NCI-H187 (cell line): Measurements from ENCODE around the gene CLK4.

ENCODE experiments used
- DNase-seq, 2 experiments: peaks; one replicate each; lab custom pipeline; 2025; lab: John Stamatoyannopoulos, UW

The CLK4 gene

GRCh38 chr5:178553517-178553916, 73.3 kb downstream of the CLK4 start:
- no peak for DNase-seq
